ENCODE data around the gene ULBP2.
A peak's percentile ranks its signal among the peaks of the same experiment; 100 is the strongest.
"Not testable (repeated sequence)": the region's sequence is repeated elsewhere in the genome, so short reads cannot be mapped to it uniquely, and the experiment has no call there.

Gene ULBP2

GRCh38 chr6:149927025-149927424 is 14.8 kb upstream of the ULBP2 start:
- not testable (repeated sequence) for DNase-seq (ENCODE audit: low spot score)

DNA sequence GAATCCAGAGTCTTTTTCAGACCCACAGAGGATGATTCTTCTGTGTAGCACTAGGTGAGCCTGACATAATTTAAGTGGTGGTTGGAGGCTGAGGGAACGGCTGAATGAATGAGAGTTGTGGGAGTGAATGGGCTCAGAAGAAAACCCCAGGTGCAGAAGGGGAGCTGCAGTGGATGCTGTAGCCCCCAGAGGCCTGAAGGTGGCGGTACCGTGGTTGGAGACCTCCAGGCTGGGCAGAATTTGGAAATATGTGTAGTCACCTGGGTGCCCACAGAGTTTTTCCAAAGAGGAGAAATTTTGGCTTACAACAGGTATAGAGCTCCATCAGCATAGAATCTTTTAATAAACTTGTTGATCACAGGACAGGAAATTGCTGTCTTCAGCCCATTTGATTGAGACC is 12.4 kb upstream of the ULBP2 start:
- DNase-seq (ENCODE audit: low spot score) = no peak

DNA sequence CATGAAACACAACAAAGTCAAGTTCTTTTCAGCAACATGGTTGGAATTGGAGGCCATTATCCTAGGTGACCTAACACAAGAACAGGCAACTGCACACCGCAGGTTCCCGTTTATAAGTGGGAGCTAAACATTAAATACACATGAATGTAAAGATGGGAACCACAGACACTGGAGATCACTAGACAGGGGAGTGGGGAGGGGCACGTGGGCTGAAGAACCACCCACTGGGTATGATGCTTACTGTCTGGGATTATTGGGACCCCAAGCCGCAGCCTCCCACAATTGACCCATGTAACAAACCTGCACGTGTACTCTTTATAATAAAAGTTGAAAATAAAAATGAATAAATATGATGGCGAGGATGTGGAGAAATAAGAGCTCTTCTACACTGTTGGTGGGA is 10.3 kb upstream of the ULBP2 start:
- DNase-seq (ENCODE audit: low spot score) = no peak

DNA sequence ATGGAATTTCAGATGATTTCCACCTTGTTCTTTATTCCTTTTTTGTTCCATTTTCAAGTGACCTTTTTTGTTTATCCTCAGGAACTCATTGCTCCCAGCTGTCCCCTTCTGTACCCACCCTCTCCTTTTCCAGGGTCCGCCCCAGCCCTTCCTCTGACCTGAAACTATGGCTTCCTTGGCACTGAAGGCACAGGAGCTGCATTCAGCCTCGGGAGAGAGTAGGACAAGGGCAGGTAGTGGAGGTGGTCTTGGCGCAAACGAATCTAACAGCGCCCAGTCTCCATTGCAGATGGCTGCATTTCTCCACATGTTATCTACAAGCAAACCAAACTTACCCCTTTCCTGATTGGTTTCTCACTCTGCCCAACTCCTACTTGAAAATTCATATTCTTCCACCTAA is 8.8 kb upstream of the ULBP2 start:
- peak; percentile 29 for DNase-seq (ENCODE audit: low spot score)

GRCh38 chr6:149933461-149933860 is 8.4 kb upstream of the ULBP2 start:
- peak; percentile 34 for DNase-seq (ENCODE audit: low spot score)

DNA sequence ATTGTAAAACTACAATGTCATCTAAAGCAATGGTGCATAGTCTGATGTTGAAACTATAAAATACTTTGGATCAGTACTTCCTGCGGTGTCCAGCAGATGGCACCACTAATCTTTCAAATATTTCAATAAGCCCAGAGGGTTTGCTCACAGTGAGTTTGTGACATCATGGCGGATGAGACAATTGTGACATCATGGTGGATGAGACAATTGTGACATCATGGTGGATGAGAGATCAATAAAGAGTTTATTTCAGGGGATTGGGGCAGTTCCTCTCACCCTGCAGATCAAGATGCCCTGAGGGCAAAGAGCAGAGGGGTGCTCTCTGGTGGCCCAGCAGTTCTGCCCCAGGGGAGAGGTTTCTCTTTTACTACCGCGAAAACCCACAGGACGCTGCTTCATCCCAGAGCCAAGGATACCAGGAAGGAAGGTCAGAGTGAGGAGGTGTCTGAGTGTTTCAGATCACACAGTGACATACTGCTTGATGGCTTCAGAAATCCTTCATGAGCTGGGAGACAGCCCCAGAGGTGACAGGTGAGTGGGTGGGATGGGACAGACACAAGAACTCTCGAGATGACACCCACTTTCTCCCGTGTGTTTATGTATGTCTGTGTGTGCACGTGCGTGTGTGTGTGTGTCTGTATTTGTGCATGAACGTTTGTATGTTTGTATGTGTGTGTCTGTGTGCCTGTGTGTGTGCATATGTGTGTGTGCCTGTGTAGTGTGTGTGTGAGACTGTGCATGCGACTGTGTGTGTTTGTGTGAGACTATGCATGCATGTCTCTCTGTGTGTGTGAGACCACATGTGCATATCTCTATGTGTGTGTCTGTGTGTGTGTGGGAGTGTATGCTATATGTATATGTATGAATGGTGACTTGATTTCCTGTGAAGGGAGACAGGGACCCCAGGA is 7.3 kb upstream of the ULBP2 start:
- peak; percentile 58 for DNase-seq (ENCODE audit: low spot score)

- DNase-seq (ENCODE audit: low spot score) = peak; percentile 35
Measured at GRCh38 chr6:149935246-149935645, 6.6 kb upstream of the ULBP2 start.

GRCh38 chr6:149935668-149936067 is 6.1 kb upstream of the ULBP2 start:
- DNase-seq (ENCODE audit: low spot score) = no peak

DNA sequence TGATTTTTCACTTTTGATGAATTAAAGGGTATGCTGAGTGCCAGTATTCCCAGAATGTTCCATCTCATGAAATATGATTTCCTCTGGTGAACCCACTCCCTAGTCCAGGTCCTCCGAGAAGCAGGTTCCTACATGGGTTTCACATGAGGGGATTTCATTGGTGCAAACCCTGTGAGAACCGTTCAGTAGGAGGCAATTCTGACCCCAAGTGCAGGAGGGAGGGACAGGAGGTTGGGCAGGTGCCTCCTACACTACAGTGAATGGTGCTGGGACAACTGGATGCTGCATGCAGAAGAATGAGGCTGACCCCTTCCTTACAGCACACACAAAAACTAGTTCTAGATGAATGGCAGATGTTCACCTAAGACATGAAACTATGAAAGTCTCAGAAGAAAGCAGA is 5.1 kb upstream of the ULBP2 start:
- DNase-seq (ENCODE audit: low spot score) = peak; percentile 23

- not testable (repeated sequence) for DNase-seq (ENCODE audit: low spot score)
Measured at GRCh38 chr6:149938013-149938570, 3.7 kb upstream of the ULBP2 start.

DNA sequence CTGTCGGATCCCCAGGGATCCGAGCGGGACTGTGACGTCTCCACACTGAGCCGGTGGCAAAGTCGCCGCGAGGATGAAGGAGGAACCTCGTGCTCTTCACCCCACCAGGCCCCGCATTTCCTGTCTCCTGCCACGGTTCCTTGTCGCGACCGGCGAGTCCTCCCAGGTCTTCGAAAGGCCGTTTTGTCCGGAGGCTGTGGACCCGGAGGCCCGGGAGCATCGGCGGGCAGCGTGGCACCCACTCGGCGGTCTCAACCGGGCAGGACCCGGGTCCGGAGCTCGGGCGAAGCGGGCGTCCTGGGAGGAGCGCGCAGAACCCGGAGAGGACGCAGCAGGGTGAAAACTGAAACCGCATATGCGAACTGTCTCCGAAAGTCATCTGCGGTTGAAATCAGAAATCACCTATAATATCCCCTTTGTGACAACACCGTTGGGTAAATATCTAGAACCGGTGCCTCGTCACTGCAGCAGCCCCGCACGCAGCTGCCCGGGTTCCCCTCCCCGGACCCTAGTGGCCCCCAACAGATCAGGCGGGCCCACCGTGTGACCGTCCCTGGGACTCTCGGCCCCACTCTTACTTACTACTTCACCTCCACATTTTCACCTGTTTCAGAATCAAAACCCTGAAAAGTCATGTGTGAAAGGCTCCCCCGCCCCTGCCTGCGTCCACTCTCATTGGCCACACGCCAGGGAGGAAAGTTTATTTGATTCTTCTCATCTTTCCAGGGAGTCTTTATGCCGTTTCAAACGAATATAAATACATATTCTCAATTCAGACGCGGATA is 3.1 kb upstream of the ULBP2 start:
- peak; percentile 49 for DNase-seq (ENCODE audit: low spot score)

- no peak for DNase-seq (ENCODE audit: low spot score)
Measured at GRCh38 chr6:149939356-149939648, 2.5 kb upstream of the ULBP2 start.

GRCh38 chr6:149939909-149940671 is 1.7 kb upstream of the ULBP2 start:
- DNase-seq (ENCODE audit: low spot score) = peak; percentile 44

GRCh38 chr6:149940672-149940982 is 1.2 kb upstream of the ULBP2 start:
- no peak for DNase-seq (ENCODE audit: low spot score)

GRCh38 chr6:149942461-149942829 is 631 bp downstream of the ULBP2 start:
- no peak for DNase-seq (ENCODE audit: low spot score)

DNA sequence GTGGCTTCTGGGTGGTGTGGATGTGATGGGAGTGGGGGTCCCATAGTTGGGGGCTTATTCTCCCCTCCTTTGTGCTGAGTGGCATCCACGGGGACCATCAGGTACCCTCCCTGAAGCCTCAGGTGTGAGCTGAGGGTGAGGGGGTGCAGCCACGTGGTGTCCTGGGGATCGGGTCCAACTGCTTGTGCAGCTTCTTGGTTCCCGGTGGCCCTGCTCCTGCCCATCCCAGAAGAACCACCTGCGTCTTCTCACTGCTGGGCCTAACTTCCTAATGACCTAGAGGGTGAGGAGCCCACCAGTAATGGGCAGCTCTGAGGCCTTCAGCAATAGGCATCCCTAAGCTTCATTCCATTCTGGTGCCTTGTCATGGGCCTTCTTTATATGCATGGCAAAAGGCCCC is 1.5 kb downstream of the ULBP2 start:
- not testable (repeated sequence) for DNase-seq (ENCODE audit: low spot score)

DNA sequence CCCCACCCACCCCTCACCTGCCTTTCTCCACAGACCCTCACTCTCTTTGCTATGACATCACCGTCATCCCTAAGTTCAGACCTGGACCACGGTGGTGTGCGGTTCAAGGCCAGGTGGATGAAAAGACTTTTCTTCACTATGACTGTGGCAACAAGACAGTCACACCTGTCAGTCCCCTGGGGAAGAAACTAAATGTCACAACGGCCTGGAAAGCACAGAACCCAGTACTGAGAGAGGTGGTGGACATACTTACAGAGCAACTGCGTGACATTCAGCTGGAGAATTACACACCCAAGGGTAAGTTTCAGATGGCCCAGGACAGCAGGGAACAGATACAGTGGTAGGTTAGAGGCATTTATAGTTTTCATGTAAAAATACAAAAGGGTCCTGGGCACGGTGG is 3.5 kb downstream of the ULBP2 start:
- DNase-seq (ENCODE audit: low spot score) = not testable (repeated sequence)

GRCh38 chr6:149946631-149947030 is 4.8 kb downstream of the ULBP2 start:
- DNase-seq (ENCODE audit: low spot score) = peak; percentile 15

GRCh38 chr6:149947533-149947932 is 5.7 kb downstream of the ULBP2 start:
- not testable (repeated sequence) for DNase-seq (ENCODE audit: low spot score)

GRCh38 chr6:149948011-149948410 is 6.2 kb downstream of the ULBP2 start:
- no peak for DNase-seq (ENCODE audit: low spot score)

GRCh38 chr6:149948616-149949015 is 6.8 kb downstream of the ULBP2 start:
- DNase-seq (ENCODE audit: low spot score) = no peak

GRCh38 chr6:149950423-149950822 is 8.6 kb downstream of the ULBP2 start:
- DNase-seq (ENCODE audit: low spot score) = no peak

DNA sequence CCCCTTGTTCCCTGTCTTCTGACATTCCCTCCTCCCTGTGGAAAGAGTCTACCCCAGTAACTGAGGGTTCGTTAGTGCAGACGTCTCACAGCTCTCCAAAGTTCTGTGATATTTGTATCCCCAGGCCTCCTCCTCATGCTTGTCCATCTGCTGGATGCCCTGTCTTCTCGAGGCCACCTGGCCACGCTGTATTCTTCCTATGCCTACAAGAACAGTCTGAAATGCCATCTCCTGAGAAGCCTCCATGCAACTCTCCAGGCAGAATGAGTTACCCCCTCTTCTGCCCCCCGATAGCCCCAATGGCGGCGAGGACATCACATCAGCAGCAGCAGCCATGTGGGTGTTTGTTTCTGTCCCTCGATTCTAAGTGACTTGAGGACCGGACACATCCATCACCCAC is 9.3 kb downstream of the ULBP2 start:
- DNase-seq (ENCODE audit: low spot score) = no peak

Measured in ecto neural progenitor cell (in vitro differentiated cells).